H9 (cell line): ENCODE data around the gene SPTBN5. TPM values are rescaled to one million over a fixed set of nuclear protein-coding genes. Genes with fewer than 3 reads are reported as not detected.

Experiments used
- DNase-seq: peaks from one replicate; pipeline ENCODE4 v3.0.0-alpha.2; 2017
- H2AFZ ChIP-seq: one replicate; pipeline ENCODE4 v1.6.1; 2013; ENCODE audit warnings: mild to moderate bottlenecking, low read length, control low read depth, moderate library complexity
- H2AK5ac ChIP-seq: 2 replicates; pipeline ENCODE4 v1.6.1; 2013; ENCODE audit warnings: low read length, control low read depth, mixed read lengths; ENCODE audit not compliant: insufficient read length
- H2BK120ac ChIP-seq: one replicate; pipeline ENCODE4 v1.6.1; 2013; ENCODE audit warnings: low read depth, mild to moderate bottlenecking, low read length, control low read depth, inconsistent platforms; ENCODE audit not compliant: poor library complexity, severe bottlenecking
- H2BK12ac ChIP-seq: 2 replicates; pipeline ENCODE4 v1.6.1; 2013; ENCODE audit warnings: low read length, control low read depth, mixed read lengths, low read depth; ENCODE audit not compliant: insufficient read length
- H2BK15ac ChIP-seq: 2 replicates; pipeline ENCODE4 v1.6.1; 2013; ENCODE audit warnings: low read depth, low read length, control low read depth
- H2BK20ac ChIP-seq: one replicate; pipeline ENCODE4 v1.6.1; 2013; ENCODE audit warnings: low read depth, mild to moderate bottlenecking, low read length, control low read depth, inconsistent platforms; ENCODE audit not compliant: poor library complexity, severe bottlenecking
- H2BK5ac ChIP-seq: 2 replicates; pipeline ENCODE4 v1.6.1; 2013; ENCODE audit warnings: low read length, control low read depth, mixed read lengths; ENCODE audit not compliant: insufficient read length
- H3K14ac ChIP-seq: 2 replicates; pipeline ENCODE4 v1.6.1; 2013; ENCODE audit warnings: low read length, control low read depth; ENCODE audit not compliant: insufficient read depth
- H3K18ac ChIP-seq: 2 replicates; pipeline ENCODE4 v1.6.1; 2013; ENCODE audit warnings: low read depth, mild to moderate bottlenecking, mixed read lengths, low read length, control low read depth; ENCODE audit not compliant: insufficient read length
- H3K23ac ChIP-seq: 2 replicates; pipeline ENCODE4 v1.6.1; 2013; ENCODE audit warnings: low read length, control low read depth, mixed read lengths, low read depth; ENCODE audit not compliant: insufficient read length
- H3K23me2 ChIP-seq: 2 replicates; pipeline ENCODE4 v1.6.1; 2013; ENCODE audit warnings: low read depth, mild to moderate bottlenecking, mixed read lengths, low read length, control low read depth; ENCODE audit not compliant: insufficient read length, poor library complexity, severe bottlenecking
- H3K27ac ChIP-seq: 2 replicates; pipeline ENCODE4 v1.5.1; 2013; ENCODE audit warnings: low read length, control low read depth, mixed read lengths, low read depth; ENCODE audit not compliant: insufficient read length
- H3K27me3 ChIP-seq: 2 replicates; pipeline ENCODE4 v1.6.1; 2013; ENCODE audit warnings: low read length, control low read depth, inconsistent platforms; ENCODE audit not compliant: insufficient read depth
- H3K4ac ChIP-seq: 2 replicates; pipeline ENCODE4 v1.6.1; 2013; ENCODE audit warnings: low read depth, mild to moderate bottlenecking, control low read depth, inconsistent platforms, low read length, moderate library complexity
- H3K4me1 ChIP-seq: 2 replicates; pipeline ENCODE4 v1.6.1; 2013; ENCODE audit warnings: low read length, control low read depth, inconsistent platforms; ENCODE audit not compliant: insufficient read depth
- H3K4me2 ChIP-seq: 2 replicates; pipeline ENCODE4 v1.6.1; 2013; ENCODE audit warnings: low read length, control low read depth, mixed read lengths; ENCODE audit not compliant: insufficient read length, insufficient read depth
- H3K56ac ChIP-seq: 2 replicates; pipeline ENCODE4 v1.6.1; 2013; ENCODE audit warnings: low read depth, mild to moderate bottlenecking, mixed read lengths, low read length, control low read depth; ENCODE audit not compliant: insufficient read length
- H3K79me1 ChIP-seq: 2 replicates; pipeline ENCODE4 v1.6.1; 2013; ENCODE audit warnings: low read depth, mild to moderate bottlenecking, moderate library complexity, low read length, control low read depth, inconsistent platforms; ENCODE audit not compliant: insufficient read depth, poor library complexity, severe bottlenecking
- H3K79me2 ChIP-seq: 2 replicates; pipeline ENCODE4 v1.6.1; 2013; ENCODE audit warnings: low read length, control low read depth, inconsistent platforms; ENCODE audit not compliant: insufficient read depth
- H3K9ac ChIP-seq: 2 replicates; pipeline ENCODE4 v1.6.1; 2013; ENCODE audit warnings: low read length, control low read depth, mixed read lengths; ENCODE audit not compliant: insufficient read length; ENCODE audit errors: extremely low read depth
- H3K9me3 ChIP-seq: one replicate; pipeline ENCODE4 v1.6.1; 2013; ENCODE audit warnings: low read depth, low read length, inconsistent platforms; ENCODE audit not compliant: control insufficient read depth
- H3T11ph ChIP-seq: one replicate; pipeline ENCODE4 v1.6.1; 2013; ENCODE audit warnings: mild to moderate bottlenecking, low read length, control low read depth, inconsistent platforms
- H4K20me1 ChIP-seq: one replicate; pipeline ENCODE4 v1.6.1; 2013; ENCODE audit not compliant: control insufficient read depth, insufficient read length, insufficient read depth
- H4K5ac ChIP-seq: 2 replicates; pipeline ENCODE4 v1.6.1; 2013; ENCODE audit warnings: low read depth, mild to moderate bottlenecking, mixed read lengths, low read length, control low read depth; ENCODE audit not compliant: insufficient read length
- H4K8ac ChIP-seq: replicated peaks from 2 replicates; pipeline ENCODE4 v1.6.1; 2013; ENCODE audit warnings: low read length, control low read depth, mixed read lengths, low read depth; ENCODE audit not compliant: insufficient read length
- H4K91ac ChIP-seq: 2 replicates; pipeline ENCODE4 v1.6.1; 2013; ENCODE audit warnings: low read depth, mild to moderate bottlenecking, moderate library complexity, mixed read lengths, low read length, control low read depth; ENCODE audit not compliant: insufficient read length
- H3K27ac Mint-ChIP-seq, 3 experiments: 2 replicates in 2 of 3; 3 replicates in 1 of 3; pipeline ENCODE4 v1.8.0; 2020 to 2021; ENCODE audit warnings: mixed read lengths in 3 of 3, mild to moderate bottlenecking in 1 of 3, moderate library complexity in 1 of 3
- H3K27me3 Mint-ChIP-seq: 2 replicates; pipeline ENCODE4 v1.8.0; 2021; ENCODE audit warnings: low read depth, mild to moderate bottlenecking, moderate library complexity, mixed read lengths
- H3K36me3 Mint-ChIP-seq, 3 experiments: 2 replicates in 2 of 3; 3 replicates in 1 of 3; pipeline ENCODE4 v1.8.0; 2020 to 2021; ENCODE audit warnings: low read depth in 3 of 3, mixed read lengths in 3 of 3; ENCODE audit not compliant: insufficient read depth in 1 of 3
- H3K4me1 Mint-ChIP-seq, 2 experiments: 2 replicates each; pipeline ENCODE4 v1.8.0; 2020; ENCODE audit warnings: mixed read lengths in 2 of 2
- H3K4me3 Mint-ChIP-seq, 2 experiments: 2 replicates in 1 of 2; 3 replicates in 1 of 2; pipeline ENCODE4 v1.8.0; 2020 to 2021; ENCODE audit warnings: mild to moderate bottlenecking in 2 of 2, mixed read lengths in 2 of 2, moderate library complexity in 1 of 2
- H3K9me3 Mint-ChIP-seq, 2 experiments: 2 replicates in 1 of 2; 3 replicates in 1 of 2; pipeline ENCODE4 v1.8.0; 2020; ENCODE audit warnings: mild to moderate bottlenecking in 2 of 2, mixed read lengths in 2 of 2, moderate library complexity in 1 of 2
- CTCF ChIP-seq: fragments of 200-600 bp; sonication (generic); conservative IDR thresholded peaks from 3 replicates; pipeline ENCODE4 v1.8.0; 2021; ENCODE audit warnings: antibody characterized with exemption, mild to moderate bottlenecking
- WGBS: extraction: QIAGEN DNeasy Blood & Tissue Kit; methylation state at CpG from one replicate; pipeline ENCODE4 v1.1.7; 2013; ENCODE audit warnings: missing lambda C conversion rate, low lambda C conversion rate, mixed read lengths; ENCODE audit not compliant: insufficient read length; ENCODE audit errors: extremely low coverage; 5-methylcytosine and 5-hydroxymethylcytosine counted together
- total RNA-seq: library from RNA; stranded (reverse); gene quantifications from 2 replicates; pipeline ENCODE4 v1.2.1, GENCODE V29; 2021

The SPTBN5 gene
- total RNA-seq, 1 experiment from 2014 or later = 0.90 TPM

- Histone ChIP-seq H3K23me2 (peaks cover 3% of the 10 kb centered on the region), H2BK15ac (no peak overlapping the region), H3K23ac (no peak overlapping the region), H3K79me2 (no peaks in the 10 kb centered on the region), H4K8ac (no peak overlapping the region), H3K4me1 (no peaks in the 10 kb centered on the region), H3K18ac (no peak overlapping the region), H2BK12ac (no peak overlapping the region), H3K79me1 (no peaks in the 10 kb centered on the region), H3K4ac (no peak overlapping the region), H3K9ac (no peak overlapping the region), H3K56ac (no peak overlapping the region), H3K9me3 (no peaks in the 10 kb centered on the region), H4K5ac (no peak overlapping the region), H3T11ph (no peak overlapping the region), H2BK20ac (no peak overlapping the region), H3K4me2 (no peak overlapping the region), H4K91ac (no peak overlapping the region), H2BK5ac (no peak overlapping the region), H2BK120ac (no peak overlapping the region), H2AK5ac (no peak overlapping the region), H4K20me1 (no peaks in the 10 kb centered on the region), H3K27ac (no peak overlapping the region), H3K27me3 (no peaks in the 10 kb centered on the region), H2AFZ (no peak overlapping the region), H3K14ac (no peak overlapping the region)
- Mint-ChIP-seq H3K9me3 (no peaks in the 10 kb centered on the region), H3K27me3 (peaks cover 3% of the 10 kb centered on the region), H3K27ac (no peak overlapping the region; a peak in 1 of 7 replicates), H3K36me3 (peaks cover 3 to 25% (median 21%) of the 10 kb centered on the region in 3 experiments; a peak in 6 of 7 replicates), H3K4me3 (no peak overlapping the region), H3K4me1 (0 out of 4 replicates have a peak, but pooled peaks cover 0 to 5% of the 10 kb centered on the region in 2 experiments)
- DNase-seq = no peak
- no CpG with 5 or more reads among the region's 8 CpGs for WGBS
- no peak for TF ChIP-seq CTCF
These were observed 44.0 kb downstream of the SPTBN5 start for GRCh38 chr15:41849861-41850260.
